Ishikawa (cell line): ENCODE measurements around the gene RBFOX1.

Experiments used
- CEBPB ChIP-seq: IDR thresholded peaks from 2 replicates; pipeline ENCODE4 v1.6.1; 2012
- CREB1 ChIP-seq: IDR thresholded peaks from 2 replicates; pipeline ENCODE4 v1.6.1; 2012; ENCODE audit warnings: low read depth
- EGR1 ChIP-seq: IDR thresholded peaks from 2 replicates; pipeline ENCODE4 v1.6.1; 2012
- EP300 ChIP-seq: IDR thresholded peaks from 2 replicates; pipeline ENCODE4 v1.6.1; 2012; ENCODE audit warnings: borderline replicate concordance
- FOXM1 ChIP-seq: IDR thresholded peaks from 2 replicates; pipeline ENCODE4 v1.6.1; 2012; ENCODE audit warnings: low read depth, borderline replicate concordance
- NFIC ChIP-seq: IDR thresholded peaks from 2 replicates; pipeline ENCODE4 v1.6.1; 2012
- RAD21 ChIP-seq: IDR thresholded peaks from 2 replicates; pipeline ENCODE4 v1.6.1; 2012; ENCODE audit warnings: low read depth
- TAF1 ChIP-seq: IDR thresholded peaks from 2 replicates; pipeline ENCODE4 v1.6.1; 2012; ENCODE audit warnings: low read depth, mild to moderate bottlenecking
- TCF12 ChIP-seq: IDR thresholded peaks from 2 replicates; pipeline ENCODE4 v1.6.1; 2012; ENCODE audit warnings: low read depth
- TEAD4 ChIP-seq: IDR thresholded peaks from 2 replicates; pipeline ENCODE4 v1.6.1; 2012
- YY1 ChIP-seq: IDR thresholded peaks from 2 replicates; pipeline ENCODE4 v1.6.1; 2012; ENCODE audit warnings: low read depth
- ZBTB7A ChIP-seq: IDR thresholded peaks from 2 replicates; pipeline ENCODE4 v1.6.1; 2012; ENCODE audit warnings: low read depth
- TF ChIP-seq, protein P1 (sequence below): IDR thresholded peaks from 2 replicates; pipeline ENCODE4 v1.6.1; 2012
- TF ChIP-seq, protein P2 (sequence below): IDR thresholded peaks from 2 replicates; pipeline ENCODE4 v1.6.1; 2012
- TF ChIP-seq, protein P3 (sequence below): IDR thresholded peaks from 2 replicates; pipeline ENCODE4 v1.6.1; 2012; ENCODE audit warnings: low read depth, mild to moderate bottlenecking

RBFOX1 gene

DNA sequence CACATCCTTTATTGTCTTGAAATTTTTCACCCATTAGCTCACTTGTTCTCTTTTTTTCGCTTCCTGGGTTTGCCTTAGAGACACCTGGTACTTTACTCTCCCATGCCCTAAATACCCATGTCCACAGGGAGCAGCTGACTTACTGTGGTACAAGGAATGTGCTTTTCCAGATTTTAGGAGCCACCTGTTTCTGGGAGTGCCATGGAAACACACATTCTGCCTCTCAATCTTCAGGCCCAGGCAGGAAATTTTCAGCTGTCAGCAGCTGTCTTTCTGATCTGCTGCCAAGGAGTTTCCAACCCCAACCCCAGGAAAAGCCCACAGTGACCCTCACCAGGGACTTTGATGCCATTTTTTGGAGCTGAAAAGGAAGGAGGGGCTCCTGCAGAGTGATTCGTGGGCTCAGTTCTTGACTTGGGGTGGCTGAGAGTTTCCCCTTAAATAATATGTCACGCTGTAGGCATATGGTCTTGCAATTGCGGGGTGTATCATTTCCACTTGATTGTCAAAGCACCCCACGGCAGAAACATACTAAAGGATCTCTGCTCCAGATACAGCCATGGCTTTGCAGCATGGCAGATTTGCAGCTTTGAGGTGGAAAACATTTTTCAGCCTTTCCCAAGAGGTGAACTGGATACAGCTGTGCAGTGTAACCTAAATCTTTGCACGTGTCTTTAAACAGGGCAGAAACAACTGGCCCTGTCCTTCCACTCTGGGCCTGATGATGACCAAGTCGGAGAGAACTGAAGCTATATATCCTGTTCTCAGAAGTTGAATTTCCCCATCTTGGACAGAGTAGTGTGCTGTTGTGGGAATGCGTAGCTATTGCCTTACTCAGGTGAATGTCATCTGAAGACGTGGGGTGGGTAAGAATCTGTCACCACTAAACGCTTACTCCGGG, 19.2 kb downstream of the RBFOX1 start:
- TF ChIP-seq CREB1, result no peak
- no peak for TF ChIP-seq TEAD4
- TF ChIP-seq TAF1, result no peak
- TF ChIP-seq ZBTB7A, result no peak
- no peak for TF ChIP-seq CEBPB
- no peak for TF ChIP-seq FOXM1
- no peak for TF ChIP-seq RAD21
- TF ChIP-seq, protein P1, sequence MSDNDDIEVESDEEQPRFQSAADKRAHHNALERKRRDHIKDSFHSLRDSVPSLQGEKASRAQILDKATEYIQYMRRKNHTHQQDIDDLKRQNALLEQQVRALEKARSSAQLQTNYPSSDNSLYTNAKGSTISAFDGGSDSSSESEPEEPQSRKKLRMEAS, result no peak
- TF ChIP-seq EGR1, result no peak
- TF ChIP-seq, protein P2, sequence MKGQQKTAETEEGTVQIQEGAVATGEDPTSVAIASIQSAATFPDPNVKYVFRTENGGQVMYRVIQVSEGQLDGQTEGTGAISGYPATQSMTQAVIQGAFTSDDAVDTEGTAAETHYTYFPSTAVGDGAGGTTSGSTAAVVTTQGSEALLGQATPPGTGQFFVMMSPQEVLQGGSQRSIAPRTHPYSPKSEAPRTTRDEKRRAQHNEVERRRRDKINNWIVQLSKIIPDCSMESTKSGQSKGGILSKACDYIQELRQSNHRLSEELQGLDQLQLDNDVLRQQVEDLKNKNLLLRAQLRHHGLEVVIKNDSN, result no peak

DNA sequence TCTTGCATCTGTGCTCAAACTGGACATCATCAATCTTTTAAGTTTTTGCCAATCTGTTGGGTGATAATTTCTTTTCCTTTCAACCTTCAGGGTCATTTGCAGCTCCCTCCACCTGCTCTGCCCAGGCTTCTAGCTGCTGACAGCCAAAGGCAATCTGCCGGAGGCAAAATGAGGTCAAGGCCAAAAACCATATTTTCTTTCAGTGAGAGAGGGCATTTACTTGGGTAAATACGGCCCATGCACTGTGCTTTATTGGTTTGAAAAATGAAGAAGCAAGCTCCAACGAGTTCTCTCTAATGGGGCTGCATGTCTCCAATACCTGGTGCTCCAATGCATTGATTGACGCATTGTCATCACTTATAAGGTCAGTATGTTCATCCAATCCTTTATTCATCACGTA, 23.1 kb downstream of the RBFOX1 start:
- no peak for TF ChIP-seq TCF12
- TF ChIP-seq, protein P3, sequence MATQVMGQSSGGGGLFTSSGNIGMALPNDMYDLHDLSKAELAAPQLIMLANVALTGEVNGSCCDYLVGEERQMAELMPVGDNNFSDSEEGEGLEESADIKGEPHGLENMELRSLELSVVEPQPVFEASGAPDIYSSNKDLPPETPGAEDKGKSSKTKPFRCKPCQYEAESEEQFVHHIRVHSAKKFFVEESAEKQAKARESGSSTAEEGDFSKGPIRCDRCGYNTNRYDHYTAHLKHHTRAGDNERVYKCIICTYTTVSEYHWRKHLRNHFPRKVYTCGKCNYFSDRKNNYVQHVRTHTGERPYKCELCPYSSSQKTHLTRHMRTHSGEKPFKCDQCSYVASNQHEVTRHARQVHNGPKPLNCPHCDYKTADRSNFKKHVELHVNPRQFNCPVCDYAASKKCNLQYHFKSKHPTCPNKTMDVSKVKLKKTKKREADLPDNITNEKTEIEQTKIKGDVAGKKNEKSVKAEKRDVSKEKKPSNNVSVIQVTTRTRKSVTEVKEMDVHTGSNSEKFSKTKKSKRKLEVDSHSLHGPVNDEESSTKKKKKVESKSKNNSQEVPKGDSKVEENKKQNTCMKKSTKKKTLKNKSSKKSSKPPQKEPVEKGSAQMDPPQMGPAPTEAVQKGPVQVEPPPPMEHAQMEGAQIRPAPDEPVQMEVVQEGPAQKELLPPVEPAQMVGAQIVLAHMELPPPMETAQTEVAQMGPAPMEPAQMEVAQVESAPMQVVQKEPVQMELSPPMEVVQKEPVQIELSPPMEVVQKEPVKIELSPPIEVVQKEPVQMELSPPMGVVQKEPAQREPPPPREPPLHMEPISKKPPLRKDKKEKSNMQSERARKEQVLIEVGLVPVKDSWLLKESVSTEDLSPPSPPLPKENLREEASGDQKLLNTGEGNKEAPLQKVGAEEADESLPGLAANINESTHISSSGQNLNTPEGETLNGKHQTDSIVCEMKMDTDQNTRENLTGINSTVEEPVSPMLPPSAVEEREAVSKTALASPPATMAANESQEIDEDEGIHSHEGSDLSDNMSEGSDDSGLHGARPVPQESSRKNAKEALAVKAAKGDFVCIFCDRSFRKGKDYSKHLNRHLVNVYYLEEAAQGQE, result no peak

DNA sequence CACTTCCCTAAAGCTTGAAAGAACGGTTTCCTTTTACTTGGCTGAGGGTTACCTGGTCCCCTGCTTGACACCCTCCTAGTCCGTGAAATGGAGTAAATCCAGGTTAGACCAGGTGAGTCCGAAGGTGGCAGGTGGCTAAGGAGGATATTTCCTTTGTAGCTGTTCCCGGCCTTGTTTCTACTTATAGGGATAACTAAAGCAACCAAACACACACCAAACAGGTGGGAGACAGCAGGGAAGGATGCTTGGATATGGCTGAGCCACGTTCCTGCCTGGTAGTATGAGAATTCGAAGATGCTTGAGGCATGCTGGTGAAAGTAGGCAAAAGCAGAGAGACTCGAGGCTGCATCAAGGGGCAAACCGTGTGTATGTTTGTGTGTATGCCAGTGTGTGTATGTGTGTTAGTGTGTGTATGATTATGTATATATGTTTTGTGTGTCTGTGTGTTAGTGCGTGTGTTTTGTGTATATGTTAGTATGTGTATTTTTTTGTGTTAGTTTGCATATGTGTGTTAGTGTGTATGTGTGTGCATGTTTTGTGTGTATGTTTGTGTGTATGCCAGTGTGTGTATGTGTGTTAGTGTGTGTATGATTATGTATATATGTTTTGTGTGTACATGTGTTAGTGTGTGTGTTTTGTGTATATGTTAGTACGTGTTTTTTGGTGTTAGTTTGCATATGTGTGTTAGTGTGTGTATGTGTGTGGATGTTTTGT, 28.9 kb downstream of the RBFOX1 start:
- TF ChIP-seq FOXM1 (no peak), TCF12 (no peak), RAD21 (no peak), ZBTB7A (no peak), EP300 (no peak), YY1 (no peak), TEAD4 (no peak), TAF1 (no peak), EGR1 (no peak), NFIC (no peak), CEBPB (no peak), CREB1 (no peak)
- TF ChIP-seq, protein P1, result no peak
- TF ChIP-seq, protein P3, result no peak
- TF ChIP-seq, protein P2, result no peak

DNA sequence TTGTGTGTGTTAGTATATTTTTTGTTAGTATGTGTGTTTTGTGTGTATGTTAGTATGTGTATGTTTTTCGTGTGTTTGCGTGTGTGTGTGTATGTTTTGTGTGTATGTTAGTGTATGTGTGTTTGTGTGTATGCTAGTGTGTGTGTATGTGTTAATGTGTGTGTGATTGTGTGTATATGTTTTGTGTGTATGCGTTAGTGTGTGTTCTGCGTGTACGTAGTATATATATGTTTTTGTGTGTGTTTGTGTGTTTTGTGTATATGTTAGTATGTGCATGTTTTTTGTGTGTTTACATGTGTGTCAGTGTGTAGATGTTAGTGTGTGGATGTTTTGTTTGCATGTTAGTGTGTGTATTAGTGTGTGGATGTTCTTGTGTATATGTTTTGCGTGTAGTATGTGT, 29.6 kb downstream of the RBFOX1 start:
- TF ChIP-seq, protein P2, result no peak
- TF ChIP-seq EGR1 (no peak), RAD21 (no peak), TEAD4 (no peak), ZBTB7A (no peak), TCF12 (no peak)
- TF ChIP-seq, protein P3, result no peak
- TF ChIP-seq, protein P1, result no peak
